ENCODE data around the gene NKX2-2. TPM values are rescaled to one million over a fixed set of nuclear protein-coding genes. Genes with fewer than 3 reads are reported as not detected.

Gene NKX2-2
- total RNA-seq, 1 experiment from 2014 or later: not detected

- no peak for TF ChIP-seq ZNF512 (CRISPR knock-in tag; IDR thresholded peaks at IDR 0.05; ENCODE audit: borderline replicate concordance)
- TF ChIP-seq GRHL2 (CRISPR knock-in tag; IDR thresholded peaks at IDR 0.05; ENCODE audit: insufficient replicate concordance, severe bottlenecking): no peak
- no peak for TF ChIP-seq FOXP1 (CRISPR knock-in tag; IDR thresholded peaks at IDR 0.05; ENCODE audit: borderline replicate concordance)
- no peak for TF ChIP-seq ZNF396 (CRISPR knock-in tag; IDR thresholded peaks at IDR 0.05; ENCODE audit: borderline replicate concordance)
- TF ChIP-seq, protein P1, sequence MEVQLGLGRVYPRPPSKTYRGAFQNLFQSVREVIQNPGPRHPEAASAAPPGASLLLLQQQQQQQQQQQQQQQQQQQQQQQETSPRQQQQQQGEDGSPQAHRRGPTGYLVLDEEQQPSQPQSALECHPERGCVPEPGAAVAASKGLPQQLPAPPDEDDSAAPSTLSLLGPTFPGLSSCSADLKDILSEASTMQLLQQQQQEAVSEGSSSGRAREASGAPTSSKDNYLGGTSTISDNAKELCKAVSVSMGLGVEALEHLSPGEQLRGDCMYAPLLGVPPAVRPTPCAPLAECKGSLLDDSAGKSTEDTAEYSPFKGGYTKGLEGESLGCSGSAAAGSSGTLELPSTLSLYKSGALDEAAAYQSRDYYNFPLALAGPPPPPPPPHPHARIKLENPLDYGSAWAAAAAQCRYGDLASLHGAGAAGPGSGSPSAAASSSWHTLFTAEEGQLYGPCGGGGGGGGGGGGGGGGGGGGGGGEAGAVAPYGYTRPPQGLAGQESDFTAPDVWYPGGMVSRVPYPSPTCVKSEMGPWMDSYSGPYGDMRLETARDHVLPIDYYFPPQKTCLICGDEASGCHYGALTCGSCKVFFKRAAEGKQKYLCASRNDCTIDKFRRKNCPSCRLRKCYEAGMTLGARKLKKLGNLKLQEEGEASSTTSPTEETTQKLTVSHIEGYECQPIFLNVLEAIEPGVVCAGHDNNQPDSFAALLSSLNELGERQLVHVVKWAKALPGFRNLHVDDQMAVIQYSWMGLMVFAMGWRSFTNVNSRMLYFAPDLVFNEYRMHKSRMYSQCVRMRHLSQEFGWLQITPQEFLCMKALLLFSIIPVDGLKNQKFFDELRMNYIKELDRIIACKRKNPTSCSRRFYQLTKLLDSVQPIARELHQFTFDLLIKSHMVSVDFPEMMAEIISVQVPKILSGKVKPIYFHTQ (CRISPR knock-in tag; IDR thresholded peaks at IDR 0.05): no peak
- TF ChIP-seq NFYB (CRISPR knock-in tag; conservative IDR thresholded peaks at IDR 0.05; ENCODE audit: low read depth): no peak
- TF ChIP-seq, protein P2, sequence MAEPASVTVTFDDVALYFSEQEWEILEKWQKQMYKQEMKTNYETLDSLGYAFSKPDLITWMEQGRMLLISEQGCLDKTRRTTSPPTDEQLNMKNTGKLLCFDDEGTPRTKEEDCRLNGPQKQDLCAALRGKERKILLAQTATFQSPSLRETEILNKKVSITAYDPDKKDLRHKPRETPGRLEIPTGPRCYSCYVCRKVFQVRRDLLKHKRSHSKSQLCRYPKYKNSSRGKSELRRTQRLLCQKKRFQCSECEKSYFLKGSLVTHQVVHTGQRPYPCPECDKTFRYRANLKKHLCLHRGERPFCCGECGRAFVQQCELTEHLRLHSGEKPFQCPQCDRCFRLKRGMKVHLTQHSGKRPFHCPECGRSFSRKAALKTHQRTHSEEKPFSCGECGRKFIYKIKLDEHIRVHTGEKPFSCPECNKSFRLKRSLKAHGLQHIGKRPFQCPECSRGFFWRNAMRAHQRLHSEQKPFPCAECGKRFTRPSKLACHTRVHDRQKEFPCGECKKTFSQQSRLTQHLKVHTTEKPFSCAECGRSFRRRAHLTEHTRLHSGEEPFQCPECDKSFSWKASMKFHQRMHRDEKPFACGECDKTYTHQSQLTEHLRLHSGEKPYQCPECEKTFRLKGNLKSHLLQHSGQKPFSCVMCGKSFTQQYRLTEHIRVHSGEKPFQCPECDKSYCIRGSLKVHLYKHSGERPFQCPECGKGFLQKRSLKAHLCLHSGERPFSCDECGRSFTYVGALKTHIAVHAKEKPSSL (CRISPR knock-in tag; conservative IDR thresholded peaks at IDR 0.05): no peak
- no peak for TF ChIP-seq NR2C2 (CRISPR knock-in tag; IDR thresholded peaks at IDR 0.05)
- TF ChIP-seq SOX15 (CRISPR knock-in tag; IDR thresholded peaks at IDR 0.05): no peak
- TF ChIP-seq, protein P3, sequence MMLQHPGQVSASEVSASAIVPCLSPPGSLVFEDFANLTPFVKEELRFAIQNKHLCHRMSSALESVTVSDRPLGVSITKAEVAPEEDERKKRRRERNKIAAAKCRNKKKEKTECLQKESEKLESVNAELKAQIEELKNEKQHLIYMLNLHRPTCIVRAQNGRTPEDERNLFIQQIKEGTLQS (CRISPR knock-in tag; conservative IDR thresholded peaks at IDR 0.05): no peak
- TF ChIP-seq, protein P4, sequence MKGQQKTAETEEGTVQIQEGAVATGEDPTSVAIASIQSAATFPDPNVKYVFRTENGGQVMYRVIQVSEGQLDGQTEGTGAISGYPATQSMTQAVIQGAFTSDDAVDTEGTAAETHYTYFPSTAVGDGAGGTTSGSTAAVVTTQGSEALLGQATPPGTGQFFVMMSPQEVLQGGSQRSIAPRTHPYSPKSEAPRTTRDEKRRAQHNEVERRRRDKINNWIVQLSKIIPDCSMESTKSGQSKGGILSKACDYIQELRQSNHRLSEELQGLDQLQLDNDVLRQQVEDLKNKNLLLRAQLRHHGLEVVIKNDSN (CRISPR knock-in tag; IDR thresholded peaks at IDR 0.05): no peak
- no peak for TF ChIP-seq ZSCAN18 (CRISPR knock-in tag; IDR thresholded peaks at IDR 0.05)
Measured at GRCh38 chr20:21528870-21529269, 15.0 kb upstream of the NKX2-2 start (continued).

- H3K4me3 Mint-ChIP-seq: no peak overlapping the region
- POLR2A ChIA-PET: no interaction called here
- H3K36me3 Mint-ChIP-seq: 0 out of 2 replicates have a peak, but pooled peaks cover 2% of the 10 kb centered on the region
- H3K4me1 Mint-ChIP-seq: peaks cover 30% of the 10 kb centered on the region
- H3K27me3 Mint-ChIP-seq (ENCODE audit: low read depth): peaks cover 74% of the 10 kb centered on the region
- H3K27ac Mint-ChIP-seq: no peak overlapping the region
- ATAC-seq (no peak), DNase-seq (ENCODE audit: low spot score) (no peak)
- peaks cover 4% of the 10 kb centered on the region for H3K9me3 Mint-ChIP-seq
- CTCF ChIA-PET: interaction anchor here (2.4 to 2.5 kb wide), 2 partner anchors 10 to 87 kb away, joined by 15 to 56 read pairs; no protein-coding TSS in a partner anchor
- TF ChIP-seq, protein P5, sequence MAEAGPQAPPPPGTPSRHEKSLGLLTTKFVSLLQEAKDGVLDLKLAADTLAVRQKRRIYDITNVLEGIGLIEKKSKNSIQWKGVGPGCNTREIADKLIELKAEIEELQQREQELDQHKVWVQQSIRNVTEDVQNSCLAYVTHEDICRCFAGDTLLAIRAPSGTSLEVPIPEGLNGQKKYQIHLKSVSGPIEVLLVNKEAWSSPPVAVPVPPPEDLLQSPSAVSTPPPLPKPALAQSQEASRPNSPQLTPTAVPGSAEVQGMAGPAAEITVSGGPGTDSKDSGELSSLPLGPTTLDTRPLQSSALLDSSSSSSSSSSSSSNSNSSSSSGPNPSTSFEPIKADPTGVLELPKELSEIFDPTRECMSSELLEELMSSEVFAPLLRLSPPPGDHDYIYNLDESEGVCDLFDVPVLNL (CRISPR knock-in tag; IDR thresholded peaks at IDR 0.05; ENCODE audit: borderline replicate concordance, low read depth): no peak
- TF ChIP-seq ZBTB21 (CRISPR knock-in tag; IDR thresholded peaks at IDR 0.05; ENCODE audit: borderline replicate concordance) (no peak), SMAD4 (CRISPR knock-in tag; IDR thresholded peaks at IDR 0.05) (no peak), SMAD3 (CRISPR knock-in tag; IDR thresholded peaks at IDR 0.05; ENCODE audit: borderline replicate concordance) (no peak), NFATC4 (CRISPR knock-in tag; IDR thresholded peaks at IDR 0.05) (no peak), ZNF416 (CRISPR knock-in tag; IDR thresholded peaks at IDR 0.05) (no peak)
- TF ChIP-seq, protein P6, sequence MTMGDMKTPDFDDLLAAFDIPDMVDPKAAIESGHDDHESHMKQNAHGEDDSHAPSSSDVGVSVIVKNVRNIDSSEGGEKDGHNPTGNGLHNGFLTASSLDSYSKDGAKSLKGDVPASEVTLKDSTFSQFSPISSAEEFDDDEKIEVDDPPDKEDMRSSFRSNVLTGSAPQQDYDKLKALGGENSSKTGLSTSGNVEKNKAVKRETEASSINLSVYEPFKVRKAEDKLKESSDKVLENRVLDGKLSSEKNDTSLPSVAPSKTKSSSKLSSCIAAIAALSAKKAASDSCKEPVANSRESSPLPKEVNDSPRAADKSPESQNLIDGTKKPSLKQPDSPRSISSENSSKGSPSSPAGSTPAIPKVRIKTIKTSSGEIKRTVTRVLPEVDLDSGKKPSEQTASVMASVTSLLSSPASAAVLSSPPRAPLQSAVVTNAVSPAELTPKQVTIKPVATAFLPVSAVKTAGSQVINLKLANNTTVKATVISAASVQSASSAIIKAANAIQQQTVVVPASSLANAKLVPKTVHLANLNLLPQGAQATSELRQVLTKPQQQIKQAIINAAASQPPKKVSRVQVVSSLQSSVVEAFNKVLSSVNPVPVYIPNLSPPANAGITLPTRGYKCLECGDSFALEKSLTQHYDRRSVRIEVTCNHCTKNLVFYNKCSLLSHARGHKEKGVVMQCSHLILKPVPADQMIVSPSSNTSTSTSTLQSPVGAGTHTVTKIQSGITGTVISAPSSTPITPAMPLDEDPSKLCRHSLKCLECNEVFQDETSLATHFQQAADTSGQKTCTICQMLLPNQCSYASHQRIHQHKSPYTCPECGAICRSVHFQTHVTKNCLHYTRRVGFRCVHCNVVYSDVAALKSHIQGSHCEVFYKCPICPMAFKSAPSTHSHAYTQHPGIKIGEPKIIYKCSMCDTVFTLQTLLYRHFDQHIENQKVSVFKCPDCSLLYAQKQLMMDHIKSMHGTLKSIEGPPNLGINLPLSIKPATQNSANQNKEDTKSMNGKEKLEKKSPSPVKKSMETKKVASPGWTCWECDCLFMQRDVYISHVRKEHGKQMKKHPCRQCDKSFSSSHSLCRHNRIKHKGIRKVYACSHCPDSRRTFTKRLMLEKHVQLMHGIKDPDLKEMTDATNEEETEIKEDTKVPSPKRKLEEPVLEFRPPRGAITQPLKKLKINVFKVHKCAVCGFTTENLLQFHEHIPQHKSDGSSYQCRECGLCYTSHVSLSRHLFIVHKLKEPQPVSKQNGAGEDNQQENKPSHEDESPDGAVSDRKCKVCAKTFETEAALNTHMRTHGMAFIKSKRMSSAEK (CRISPR knock-in tag; IDR thresholded peaks at IDR 0.05; ENCODE audit: borderline replicate concordance): no peak
Measured at GRCh38 chr20:21527908-21528307, 14.0 kb upstream of the NKX2-2 start.

All from WTC11 (cell line).